IgD-negative memory B cell (primary cell): ENCODE measurements around the gene CAMK2N1. TPM values are rescaled to one million over a fixed set of nuclear protein-coding genes. Genes with fewer than 3 reads are reported as not detected.

ENCODE experiments used
- H3K27ac Mint-ChIP-seq, 3 donors: one replicate each; pipeline ENCODE4 v1.8.0; 2020 to 2022; ENCODE audit warnings: mild to moderate bottlenecking in 3 of 3, mixed read lengths in 3 of 3, moderate library complexity in 1 of 3
- H3K27me3 Mint-ChIP-seq: one replicate; pipeline ENCODE4 v1.8.0; 2021; ENCODE audit warnings: mixed read lengths
- H3K36me3 Mint-ChIP-seq: one replicate; pipeline ENCODE4 v1.8.0; 2020; ENCODE audit warnings: mild to moderate bottlenecking, mixed read lengths
- H3K4me1 Mint-ChIP-seq, 3 donors: one replicate each; pipeline ENCODE4 v1.8.0; 2020 to 2022; ENCODE audit warnings: mixed read lengths in 3 of 3, mild to moderate bottlenecking in 1 of 3
- H3K4me3 Mint-ChIP-seq, 4 donors: one replicate each; pipeline ENCODE4 v1.8.0; 2020 to 2022; ENCODE audit warnings: mild to moderate bottlenecking in 4 of 4, mixed read lengths in 4 of 4, moderate library complexity in 3 of 4
- H3K9me3 Mint-ChIP-seq, 3 donors: one replicate each; pipeline ENCODE4 v1.8.0; 2020 to 2021; ENCODE audit warnings: mixed read lengths in 3 of 3, mild to moderate bottlenecking in 1 of 3
- polyA plus RNA-seq: library from polyadenylated mRNA; unstranded; fragments of 300-500 nt; fragmentation: Illumina TruSeq; gene quantifications from one replicate; pipeline ENCODE4 v1.2.3, GENCODE V29; 2021

CAMK2N1 gene
- polyA plus RNA-seq, 1 donor from 2014 or later: 1.6 TPM

DNA sequence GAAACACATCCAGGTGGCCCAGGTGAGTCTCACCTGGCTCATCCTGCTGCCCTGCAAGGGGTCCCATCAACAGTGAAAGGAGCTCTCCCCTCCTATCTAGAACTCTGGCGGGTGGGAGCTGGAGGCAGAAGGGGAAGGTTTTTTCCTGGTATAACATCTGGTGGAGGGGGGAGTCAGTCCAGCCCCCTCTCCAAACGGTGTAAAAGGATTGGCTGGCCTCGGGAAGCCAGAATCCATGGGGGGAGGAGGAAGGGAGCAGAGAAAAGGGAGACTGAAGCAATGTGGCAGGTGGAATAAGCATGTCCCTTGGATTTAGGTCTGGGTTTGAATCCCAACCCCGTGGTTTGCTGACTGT is 1.2 kb upstream of the CAMK2N1 start:
- Mint-ChIP-seq H3K9me3 (no peaks in the 10 kb centered on the region), H3K27me3 (peaks cover 40% of the 10 kb centered on the region), H3K4me3 (peak overlapping the region; percentile 62 to 82 (median 77)), H3K27ac (peak overlapping the region; percentile 29 to 86 (median 78)), H3K36me3 (no peaks in the 10 kb centered on the region), H3K4me1 (peaks cover 2 to 10% (median 7%) of the 10 kb centered on the region in 3 donors)

DNA sequence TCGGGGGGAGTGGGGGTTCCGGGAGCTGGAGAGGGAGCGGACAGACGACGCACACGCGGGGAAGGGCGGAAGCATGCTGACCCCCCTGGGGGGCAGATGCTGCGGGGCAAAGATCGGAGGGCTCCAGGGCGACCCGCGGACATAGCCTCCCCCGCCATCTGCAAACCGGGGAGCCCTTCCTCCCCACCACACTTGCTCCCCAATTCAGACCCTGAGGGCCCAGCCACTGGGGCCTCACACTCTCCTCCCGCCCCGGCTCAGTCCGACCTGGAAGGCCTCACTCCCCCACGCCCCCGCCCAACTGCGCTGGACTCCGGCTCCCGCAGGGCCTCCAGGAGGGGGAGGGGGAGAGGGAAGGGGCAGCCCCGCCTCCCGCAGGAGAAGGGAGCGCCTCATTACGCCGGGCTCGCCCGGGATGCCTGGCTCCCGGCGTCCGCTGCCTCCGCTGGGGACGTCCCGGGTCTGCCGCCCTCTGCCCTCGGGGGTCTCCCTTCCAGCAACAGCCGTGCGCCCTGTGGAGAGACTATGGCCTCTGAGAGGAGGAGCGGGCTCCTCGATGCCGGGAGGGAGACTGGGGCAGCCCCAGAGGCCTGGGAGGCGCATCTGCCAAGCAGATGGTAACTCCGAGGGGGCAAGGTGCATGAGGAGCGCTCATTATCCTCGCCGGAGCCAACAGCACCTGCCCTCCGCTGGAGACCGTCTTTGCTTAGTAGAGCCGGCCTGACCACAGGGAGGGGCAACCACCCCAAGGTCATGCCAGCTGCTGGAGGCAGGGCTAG is 636 bp upstream of the CAMK2N1 start:
- Mint-ChIP-seq H3K36me3 (no peaks in the 10 kb centered on the region), H3K4me1 (peaks cover 2 to 10% (median 7%) of the 10 kb centered on the region in 3 donors), H3K27me3 (peaks cover 42% of the 10 kb centered on the region), H3K9me3 (no peaks in the 10 kb centered on the region), H3K4me3 (peak overlapping the region; percentile 62 to 82 (median 78)), H3K27ac (peak overlapping the region; percentile 29 to 86 (median 78))

DNA sequence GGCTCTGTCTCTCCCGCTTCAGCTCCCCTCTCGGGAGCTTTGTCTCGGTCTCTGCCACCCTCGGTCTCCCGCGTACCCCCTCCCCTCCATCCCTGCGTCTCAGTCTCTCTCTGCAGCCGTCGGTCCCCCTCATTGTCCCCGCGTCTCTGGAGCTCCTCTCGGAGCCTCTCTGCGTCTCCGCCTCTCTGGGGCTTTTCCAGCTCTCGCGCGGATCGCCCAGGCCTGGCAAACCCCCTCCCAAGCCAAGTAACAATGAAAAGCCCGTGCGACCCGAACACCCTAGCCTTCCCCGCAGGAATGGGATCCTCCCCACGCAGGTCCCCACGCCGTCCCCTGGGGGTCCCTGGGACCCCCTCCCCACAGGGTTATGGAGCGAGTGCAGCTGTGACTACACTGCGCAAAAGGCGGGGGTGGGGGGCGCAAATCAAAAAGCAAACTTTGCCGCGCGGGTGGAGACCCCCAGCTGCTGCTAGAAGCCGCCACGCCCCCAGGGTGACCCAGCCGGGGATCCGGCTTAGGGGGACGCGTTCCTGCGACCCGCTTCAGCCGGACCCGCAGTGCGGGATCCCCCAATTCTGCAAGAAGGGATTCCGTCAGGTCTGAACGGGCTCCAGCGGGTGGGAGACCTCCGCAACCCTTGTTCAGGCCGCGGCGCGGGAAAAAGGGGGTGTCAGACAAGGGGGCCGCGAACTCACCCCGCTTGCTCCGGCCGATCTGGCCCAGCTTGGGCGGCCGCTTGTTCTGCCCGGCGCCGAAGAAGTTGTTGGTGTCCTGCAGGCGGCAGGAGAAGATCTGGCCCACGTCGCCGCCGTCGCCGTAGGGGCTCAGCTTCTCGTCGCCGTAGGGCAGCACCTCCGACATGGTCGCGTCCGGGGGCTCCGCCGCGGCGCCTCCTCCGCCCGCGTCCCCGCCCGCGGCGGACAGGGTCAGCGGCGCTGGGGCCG is 1.2 kb downstream of the CAMK2N1 start:
- Mint-ChIP-seq H3K4me3 (peak overlapping the region; percentile 71 to 88 (median 82)), H3K36me3 (no peaks in the 10 kb centered on the region), H3K27ac (peak overlapping the region in 1 of 3 donors; percentile 86), H3K9me3 (no peaks in the 10 kb centered on the region), H3K27me3 (peaks cover 56% of the 10 kb centered on the region), H3K4me1 (peaks cover 2 to 10% (median 7%) of the 10 kb centered on the region in 3 donors)

- Mint-ChIP-seq H3K36me3 (no peaks in the 10 kb centered on the region), H3K27ac (peak overlapping the region in 1 of 3 donors; percentile 86), H3K9me3 (no peaks in the 10 kb centered on the region), H3K4me3 (peak overlapping the region; percentile 71 to 88 (median 82)), H3K4me1 (peaks cover 2 to 10% (median 7%) of the 10 kb centered on the region in 3 donors), H3K27me3 (peaks cover 50% of the 10 kb centered on the region)
Observed at GRCh38 chr1:20483833-20484518, 2.0 kb downstream of the CAMK2N1 start.

DNA sequence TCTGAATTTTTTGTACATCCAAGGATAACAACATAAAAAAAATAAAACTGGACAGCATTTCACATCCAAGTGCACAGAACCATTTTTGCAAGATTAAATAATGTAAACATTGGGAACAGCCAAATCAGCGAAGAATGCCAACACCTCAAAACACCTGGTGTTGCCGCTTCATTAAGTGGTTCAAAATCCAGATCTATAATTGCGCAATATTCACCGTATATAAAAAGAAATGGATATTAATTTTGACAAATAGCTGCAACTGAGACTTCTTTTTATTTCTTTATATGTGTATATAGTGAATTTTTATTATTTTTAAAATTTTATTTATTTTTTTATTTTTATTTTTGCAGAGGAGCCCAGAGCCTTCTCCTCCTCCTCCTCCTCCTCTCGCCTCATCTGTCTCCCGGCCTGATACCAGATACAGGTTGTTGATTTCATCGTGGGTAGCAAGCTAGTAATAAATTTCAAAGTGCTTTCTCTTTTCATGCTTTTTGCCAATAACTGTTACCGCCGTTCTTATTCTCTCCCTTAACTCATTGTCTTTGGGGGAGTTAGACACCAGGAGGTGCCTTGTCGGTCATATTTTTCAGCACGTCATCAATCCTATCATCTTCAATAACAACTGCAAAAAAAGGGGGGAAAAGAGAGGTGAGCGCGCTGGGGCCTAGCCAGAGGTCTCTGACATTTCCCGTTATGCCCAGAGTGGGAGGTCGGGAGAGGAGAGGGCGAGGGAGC is 2.7 kb downstream of the CAMK2N1 start:
- peak overlapping the region in 3 of 4 donors; percentile 61 to 88 (median 67) for H3K4me3 Mint-ChIP-seq
- peaks cover 2 to 10% (median 7%) of the 10 kb centered on the region in 3 donors for H3K4me1 Mint-ChIP-seq
- H3K9me3 Mint-ChIP-seq: no peaks in the 10 kb centered on the region
- H3K36me3 Mint-ChIP-seq: no peaks in the 10 kb centered on the region
- H3K27ac Mint-ChIP-seq: peak overlapping the region in 1 of 3 donors; percentile 58
- peaks cover 44% of the 10 kb centered on the region for H3K27me3 Mint-ChIP-seq

DNA sequence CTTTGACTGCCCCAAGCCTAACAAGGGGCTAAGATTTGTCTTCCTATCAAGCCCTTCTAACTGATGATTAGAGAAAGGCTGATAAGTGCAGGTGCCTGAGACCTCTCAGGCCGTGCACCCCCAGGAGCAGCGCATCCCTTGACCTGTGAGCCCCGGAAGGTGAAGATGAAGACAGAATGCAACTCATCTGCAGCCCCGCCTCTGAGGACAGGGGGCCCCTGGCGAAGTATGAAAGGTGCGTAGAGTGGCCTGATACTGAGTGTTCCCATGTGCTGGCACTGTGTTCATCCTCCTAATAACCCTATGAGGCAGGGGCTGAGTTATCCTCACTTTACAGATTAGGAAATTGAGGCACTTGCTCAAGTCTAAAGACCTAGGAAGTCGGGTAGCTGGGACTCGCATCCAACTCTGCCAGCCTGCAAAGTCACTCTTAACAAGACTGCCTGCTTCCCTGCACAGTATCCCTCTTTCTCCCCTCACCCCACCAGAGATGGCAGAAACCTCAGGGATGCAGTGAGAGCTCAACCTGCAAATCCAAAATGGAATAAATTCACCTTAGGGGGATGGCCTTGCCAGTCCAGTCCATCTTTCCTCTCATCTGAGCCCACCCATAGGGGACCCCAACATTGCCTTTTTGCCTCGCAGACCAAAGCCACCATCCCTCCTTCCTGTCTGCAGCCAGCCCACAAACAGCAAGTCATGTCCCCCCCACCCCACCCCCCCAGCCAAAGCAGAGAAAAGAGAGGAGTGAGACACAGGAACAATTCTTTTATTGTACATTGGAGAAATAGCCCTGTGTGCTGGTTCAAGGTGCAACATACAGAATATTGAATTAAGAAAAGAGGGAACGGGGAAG is 4.1 kb downstream of the CAMK2N1 start:
- Mint-ChIP-seq H3K27me3 (peaks cover 37% of the 10 kb centered on the region), H3K36me3 (no peaks in the 10 kb centered on the region), H3K4me1 (peaks cover 2 to 10% (median 7%) of the 10 kb centered on the region in 3 donors), H3K27ac (no peak overlapping the region), H3K9me3 (no peaks in the 10 kb centered on the region), H3K4me3 (peak overlapping the region in 1 of 4 donors; percentile 60)

DNA sequence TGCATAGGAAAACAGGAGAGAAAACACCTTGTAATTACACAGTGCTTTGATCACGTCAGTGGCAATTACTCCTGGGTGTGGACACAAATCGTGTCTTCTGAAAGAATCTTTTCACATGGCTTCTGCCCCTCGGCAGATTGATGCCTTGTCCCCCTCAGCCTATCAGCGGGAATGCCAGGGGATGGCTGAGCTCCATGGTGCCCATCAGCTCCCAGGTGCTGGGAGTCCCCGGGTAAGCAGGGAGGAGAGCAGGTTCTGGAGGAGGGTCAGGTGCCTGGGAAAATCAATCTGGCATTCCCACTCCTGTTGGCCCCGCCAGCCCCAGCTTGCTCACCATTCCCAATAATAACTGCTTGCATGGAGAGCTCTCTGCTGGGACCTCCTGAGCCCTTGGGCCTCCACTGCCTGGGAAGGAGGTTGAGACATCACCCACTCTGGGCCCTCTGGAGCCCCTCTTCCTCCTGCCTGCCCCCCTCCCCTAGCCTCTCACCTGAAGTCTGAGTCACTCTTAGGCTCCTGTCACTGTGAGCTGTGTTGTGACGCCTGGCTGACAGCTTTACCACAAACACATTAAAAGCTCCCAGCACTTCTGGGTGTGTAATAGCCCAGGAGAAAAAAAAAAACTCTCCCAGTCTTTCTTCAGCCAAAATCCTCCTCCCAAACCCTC is 4.9 kb downstream of the CAMK2N1 start:
- peak overlapping the region in 2 of 4 donors; percentile 32 to 60 for H3K4me3 Mint-ChIP-seq
- peaks cover 2 to 10% (median 7%) of the 10 kb centered on the region in 3 donors for H3K4me1 Mint-ChIP-seq
- H3K27me3 Mint-ChIP-seq: peaks cover 42% of the 10 kb centered on the region
- no peaks in the 10 kb centered on the region for H3K36me3 Mint-ChIP-seq
- H3K27ac Mint-ChIP-seq: no peak overlapping the region
- peaks cover 0 to 2% (median 0%) of the 10 kb centered on the region in 3 donors for H3K9me3 Mint-ChIP-seq

GRCh38 chr1:20480243-20480944 is 5.6 kb downstream of the CAMK2N1 start:
- peaks cover 0 to 2% (median 0%) of the 10 kb centered on the region in 3 donors for H3K9me3 Mint-ChIP-seq
- no peaks in the 10 kb centered on the region for H3K36me3 Mint-ChIP-seq
- H3K27ac Mint-ChIP-seq: no peak overlapping the region
- peaks cover 2 to 10% (median 7%) of the 10 kb centered on the region in 3 donors for H3K4me1 Mint-ChIP-seq
- peak overlapping the region in 1 of 4 donors; percentile 32 for H3K4me3 Mint-ChIP-seq
- peaks cover 44% of the 10 kb centered on the region for H3K27me3 Mint-ChIP-seq

DNA sequence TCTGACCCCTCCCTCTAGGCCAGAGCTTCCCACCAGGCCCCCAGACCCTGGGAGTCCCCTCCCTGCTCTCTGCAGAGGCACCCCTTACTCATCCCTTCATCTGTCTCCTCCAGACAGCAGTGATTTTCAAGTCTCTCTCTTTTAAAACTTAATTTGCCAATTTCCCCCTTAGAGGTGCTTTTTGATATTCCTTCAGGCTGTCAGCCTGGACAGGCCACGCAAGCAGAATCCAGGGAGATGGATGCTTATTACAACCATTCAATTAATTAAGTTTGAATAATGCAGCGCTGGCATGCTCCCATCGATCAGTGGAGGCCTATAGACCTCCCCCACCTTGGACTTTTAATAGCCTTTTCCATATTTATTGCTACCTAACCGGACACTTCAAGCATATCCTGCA is 6.2 kb downstream of the CAMK2N1 start:
- peaks cover 0 to 2% (median 0%) of the 10 kb centered on the region in 3 donors for H3K9me3 Mint-ChIP-seq
- H3K4me1 Mint-ChIP-seq: peaks cover 2 to 10% (median 7%) of the 10 kb centered on the region in 3 donors
- H3K27me3 Mint-ChIP-seq: peaks cover 48% of the 10 kb centered on the region
- H3K36me3 Mint-ChIP-seq: no peaks in the 10 kb centered on the region
- H3K4me3 Mint-ChIP-seq: no peak overlapping the region
- no peak overlapping the region for H3K27ac Mint-ChIP-seq

DNA sequence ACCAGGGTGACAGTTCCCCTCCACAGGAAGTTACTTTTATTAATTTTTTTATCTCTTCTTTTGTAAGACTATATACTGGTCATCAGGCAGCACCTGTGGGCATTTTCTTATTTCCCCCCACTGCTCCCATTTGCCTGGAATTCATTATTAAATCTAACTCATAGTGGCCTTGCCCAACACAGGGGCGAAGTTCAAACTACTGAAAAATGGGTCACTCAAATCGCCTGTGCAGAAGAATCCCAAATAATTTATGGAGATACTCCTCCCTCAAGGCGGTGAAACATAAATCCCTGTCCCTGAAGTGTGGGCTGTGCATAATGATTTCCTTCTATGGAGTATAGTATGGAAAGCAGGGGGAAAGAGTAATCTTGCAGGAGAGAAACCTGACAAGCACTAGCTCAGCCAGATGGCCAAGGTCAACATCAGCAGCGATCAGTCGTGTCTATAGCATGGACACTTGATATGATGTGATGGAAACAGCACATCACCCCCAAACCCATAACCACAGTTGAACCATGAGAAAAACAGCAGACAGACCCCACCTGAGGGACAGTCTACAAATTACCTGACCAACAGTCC is 7.9 kb downstream of the CAMK2N1 start:
- Mint-ChIP-seq H3K9me3 (peaks cover 0 to 2% (median 0%) of the 10 kb centered on the region in 3 donors), H3K36me3 (no peaks in the 10 kb centered on the region), H3K4me1 (peaks cover 0 to 1% (median under 1%) of the 10 kb centered on the region in 3 donors), H3K27me3 (peaks cover 48% of the 10 kb centered on the region), H3K27ac (no peak overlapping the region), H3K4me3 (no peak overlapping the region)

DNA sequence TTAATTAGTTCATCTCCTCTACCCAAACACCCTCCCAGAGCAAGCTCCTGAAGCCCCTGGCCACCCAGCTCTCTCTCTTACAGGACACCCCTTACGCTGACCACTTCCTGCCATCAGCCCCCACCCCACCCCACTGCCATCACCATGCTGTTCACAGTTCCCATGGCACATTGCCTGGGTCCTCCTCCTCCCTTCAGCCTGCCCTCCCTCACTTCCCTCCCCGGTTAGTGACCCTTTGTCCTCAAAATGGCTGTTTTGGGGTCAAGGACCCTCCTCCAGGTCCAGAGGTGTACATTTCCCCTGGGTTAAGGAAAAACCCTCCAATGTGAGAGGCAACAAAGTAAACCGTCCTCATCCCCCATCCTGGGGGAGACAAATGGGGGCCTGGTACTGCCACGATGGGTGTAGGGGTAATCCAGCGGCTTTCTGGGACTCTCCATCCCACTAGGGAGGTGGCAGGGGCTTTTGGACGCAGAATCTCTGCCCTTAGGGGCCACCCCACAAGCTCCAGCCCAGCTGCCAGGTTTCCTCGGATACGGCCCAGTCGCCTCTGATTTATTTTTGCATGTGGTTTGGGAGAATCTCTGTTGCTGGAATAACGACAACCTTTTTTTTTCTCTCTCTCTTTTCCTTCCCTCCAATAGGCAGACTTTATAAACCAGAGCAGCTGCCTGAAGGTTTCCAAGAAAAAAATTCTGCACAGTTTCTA is 8.5 kb downstream of the CAMK2N1 start:
- no peak overlapping the region for H3K27ac Mint-ChIP-seq
- H3K27me3 Mint-ChIP-seq: peaks cover 49% of the 10 kb centered on the region
- no peaks in the 10 kb centered on the region for H3K36me3 Mint-ChIP-seq
- peaks cover 0 to 2% (median 0%) of the 10 kb centered on the region in 3 donors for H3K9me3 Mint-ChIP-seq
- H3K4me3 Mint-ChIP-seq: no peak overlapping the region
- H3K4me1 Mint-ChIP-seq: peaks cover 0 to 2% (median 0%) of the 10 kb centered on the region in 3 donors
